ENCODE results near the gene SLC1A4. TPM values are rescaled to one million over a fixed set of nuclear protein-coding genes. Genes with fewer than 3 reads are reported as not detected.
"Not testable (repeated sequence)": the region's sequence is repeated elsewhere in the genome, so short reads cannot be mapped to it uniquely, and the experiment has no call there.

The SLC1A4 gene
- total RNA-seq, 1 experiment from 2014 or later = 27.5 TPM

DNA sequence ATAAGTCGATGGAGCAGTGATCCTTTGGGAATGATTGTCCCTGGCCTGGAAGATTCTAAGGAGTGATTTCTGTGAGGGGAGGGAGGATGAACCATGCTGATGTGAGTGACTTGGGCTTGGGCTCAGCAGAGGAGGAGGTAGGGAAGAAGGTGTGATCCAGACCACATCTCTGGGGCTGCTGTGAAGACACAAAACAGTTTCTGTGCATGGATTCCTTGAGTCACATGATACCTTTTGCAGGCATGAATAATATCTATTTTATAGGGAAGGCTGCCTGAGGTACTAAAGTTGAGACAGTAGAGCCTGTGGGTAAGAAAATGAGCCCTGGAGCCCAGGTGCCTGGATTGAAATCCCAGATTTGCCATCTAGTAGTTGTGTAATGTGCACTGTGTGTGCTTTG, 29.8 kb downstream of the SLC1A4 start:
- Histone ChIP-seq H3K4me3 (no peak overlapping the region), H3K27me3 (replicated peaks) (no peaks in the 10 kb centered on the region), H3K4me1 (replicated peaks) (peaks cover 4% of the 10 kb centered on the region), H3K9me3 (replicated peaks) (no peaks in the 10 kb centered on the region), H3K36me3 (peaks cover 38% of the 10 kb centered on the region), H3K27ac (no peak overlapping the region)
- no peak for DNase-seq (ENCODE audit: low read depth in 1 of 2, low spot score in 2 of 2)

DNA sequence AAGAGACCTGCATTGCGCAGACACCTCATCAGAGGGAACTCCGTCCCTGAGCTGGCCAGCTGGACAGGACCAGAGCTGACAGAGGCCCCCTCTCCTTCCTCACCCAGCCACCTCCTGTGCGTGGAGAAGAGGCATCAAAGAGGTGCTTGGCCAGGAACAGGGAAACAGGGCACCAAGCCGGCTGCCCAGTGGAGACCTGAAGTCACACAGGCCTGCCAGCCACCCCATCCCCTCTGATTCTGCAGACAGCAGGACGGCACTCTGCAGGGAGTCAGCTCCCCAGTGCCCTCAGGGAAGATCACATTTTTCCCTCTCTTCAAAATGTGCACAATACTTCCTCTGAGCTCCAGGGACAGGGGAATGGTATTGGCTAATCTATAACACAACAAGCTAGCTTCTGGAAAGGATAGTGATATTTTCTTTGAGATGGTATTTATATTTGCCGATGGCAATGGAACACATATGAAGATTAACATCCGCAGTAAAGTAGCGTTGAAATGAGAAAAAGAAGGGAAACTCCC, 30.5 kb downstream of the SLC1A4 start:
- Histone ChIP-seq H3K27ac (no peak overlapping the region), H3K36me3 (peaks cover 38% of the 10 kb centered on the region), H3K4me3 (no peak overlapping the region), H3K27me3 (replicated peaks) (no peaks in the 10 kb centered on the region), H3K9me3 (replicated peaks) (no peaks in the 10 kb centered on the region), H3K4me1 (replicated peaks) (peaks cover 11% of the 10 kb centered on the region)
- DNase-seq (ENCODE audit: low read depth in 1 of 2, low spot score in 2 of 2) = no peak

GRCh38 chr2:65020251-65020650, 31.1 kb downstream of the SLC1A4 start:
- not testable (repeated sequence) for H3K27ac ChIP-seq; H3K27me3 ChIP-seq (replicated peaks); H3K9me3 ChIP-seq (replicated peaks); DNase-seq (ENCODE audit: low read depth in 1 of 2, low spot score in 2 of 2); H3K4me3 ChIP-seq
- peaks cover 12% of the 10 kb centered on the region for H3K4me1 ChIP-seq (replicated peaks)
- H3K36me3 ChIP-seq = peaks cover 38% of the 10 kb centered on the region

DNA sequence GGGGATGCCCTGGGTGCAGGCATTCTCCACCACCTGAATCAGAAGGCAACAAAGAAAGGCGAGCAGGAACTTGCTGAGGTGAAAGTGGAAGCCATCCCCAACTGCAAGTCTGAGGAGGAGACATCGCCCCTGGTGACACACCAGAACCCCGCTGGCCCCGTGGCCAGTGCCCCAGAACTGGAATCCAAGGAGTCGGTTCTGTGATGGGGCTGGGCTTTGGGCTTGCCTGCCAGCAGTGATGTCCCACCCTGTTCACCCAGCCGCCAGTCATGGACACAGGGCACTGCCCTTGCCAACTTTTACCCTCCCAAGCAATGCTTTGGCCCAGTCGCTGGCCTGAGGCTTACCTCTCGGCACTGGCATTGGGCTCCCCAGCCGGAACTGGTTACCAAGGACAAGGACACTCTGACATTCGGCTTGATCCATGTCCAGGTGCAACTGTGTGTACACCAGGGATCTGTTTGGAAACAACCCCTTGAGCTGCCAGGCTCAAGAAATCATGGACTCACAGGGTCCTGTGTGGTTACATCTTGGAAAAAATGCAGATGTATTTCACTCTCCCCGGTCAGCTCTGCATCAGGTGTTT, 31.8 kb downstream of the SLC1A4 start:
- peaks cover 12% of the 10 kb centered on the region for H3K4me1 ChIP-seq (replicated peaks)
- no peak overlapping the region for H3K4me3 ChIP-seq
- H3K9me3 ChIP-seq (replicated peaks) = no peaks in the 10 kb centered on the region
- no peaks in the 10 kb centered on the region for H3K27me3 ChIP-seq (replicated peaks)
- DNase-seq (ENCODE audit: low read depth in 1 of 2, low spot score in 2 of 2) = no peak
- no peak overlapping the region for H3K27ac ChIP-seq
- H3K36me3 ChIP-seq = peaks cover 38% of the 10 kb centered on the region

DNA sequence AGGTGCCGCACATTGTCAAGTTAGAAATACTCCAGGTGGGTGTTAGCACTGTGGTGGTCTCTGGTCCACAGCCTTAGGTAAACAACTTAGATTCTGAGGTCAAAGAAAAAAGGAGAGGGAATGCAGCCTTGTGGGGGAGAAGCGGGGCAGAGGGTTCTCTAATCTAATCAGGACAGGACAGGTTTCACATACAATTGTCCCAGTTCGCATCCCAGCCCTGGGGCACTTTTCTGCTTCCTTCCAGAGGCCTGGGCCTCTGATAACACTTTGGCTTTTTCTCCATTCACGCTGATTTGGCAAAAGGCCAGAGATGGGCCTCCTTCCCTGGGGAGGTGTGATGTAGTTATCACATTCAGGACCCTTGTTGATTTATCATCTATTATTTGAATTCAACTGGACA, 32.5 kb downstream of the SLC1A4 start:
- Histone ChIP-seq H3K27me3 (replicated peaks) (no peaks in the 10 kb centered on the region), H3K36me3 (peaks cover 35% of the 10 kb centered on the region), H3K27ac (no peak overlapping the region), H3K4me3 (no peak overlapping the region), H3K4me1 (replicated peaks) (peaks cover 12% of the 10 kb centered on the region), H3K9me3 (replicated peaks) (no peaks in the 10 kb centered on the region)
- no peak for DNase-seq (ENCODE audit: low read depth in 1 of 2, low spot score in 2 of 2)

- H3K27ac ChIP-seq = no peak overlapping the region
- H3K4me1 ChIP-seq (replicated peaks) = peaks cover 12% of the 10 kb centered on the region
- peaks cover 34% of the 10 kb centered on the region for H3K36me3 ChIP-seq
- H3K27me3 ChIP-seq (replicated peaks) = no peaks in the 10 kb centered on the region
- H3K4me3 ChIP-seq = no peak overlapping the region
- DNase-seq (ENCODE audit: low read depth in 1 of 2, low spot score in 2 of 2) = no peak
- no peaks in the 10 kb centered on the region for H3K9me3 ChIP-seq (replicated peaks)
Observed at GRCh38 chr2:65022189-65022588, 33.0 kb downstream of the SLC1A4 start.

DNA sequence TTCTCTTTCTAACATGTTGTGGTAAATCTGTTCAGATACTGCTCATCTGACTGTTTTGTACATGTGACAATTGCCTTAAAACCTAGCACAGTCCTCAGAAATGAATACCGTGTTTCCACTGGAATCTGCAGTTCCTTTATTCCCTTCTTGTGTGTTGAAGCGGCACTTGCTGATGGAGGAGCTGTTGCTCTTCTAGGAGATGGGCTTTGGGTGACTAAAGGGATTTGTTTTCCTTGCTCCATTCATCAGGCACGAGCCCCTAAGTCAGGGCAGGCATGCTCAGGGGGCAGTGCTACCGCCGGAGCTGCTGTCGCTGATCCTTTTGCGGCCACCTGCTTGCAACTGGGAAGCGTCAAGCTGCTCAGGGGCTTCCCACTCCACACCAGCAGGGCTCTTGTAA, 34.5 kb downstream of the SLC1A4 start:
- DNase-seq (ENCODE audit: low read depth in 1 of 2, low spot score in 2 of 2) = no peak
- peaks cover 12% of the 10 kb centered on the region for H3K4me1 ChIP-seq (replicated peaks)
- no peak overlapping the region for H3K4me3 ChIP-seq
- H3K9me3 ChIP-seq (replicated peaks) = no peaks in the 10 kb centered on the region
- no peaks in the 10 kb centered on the region for H3K27me3 ChIP-seq (replicated peaks)
- peaks cover 22% of the 10 kb centered on the region; the same call in 1 of the 2 replicates for H3K36me3 ChIP-seq
- H3K27ac ChIP-seq = peak overlapping the region; percentile 61

- Histone ChIP-seq H3K4me3 (no peak overlapping the region), H3K27ac (peak overlapping the region; percentile 61), H3K4me1 (replicated peaks) (peaks cover 12% of the 10 kb centered on the region), H3K9me3 (replicated peaks) (no peaks in the 10 kb centered on the region), H3K36me3 (peaks cover 17% of the 10 kb centered on the region; the same call in 1 of the 2 replicates), H3K27me3 (replicated peaks) (no peaks in the 10 kb centered on the region)
- DNase-seq (ENCODE audit: low read depth in 1 of 2, low spot score in 2 of 2) = peak in 1 of 2 experiments; percentile 67
Observed at GRCh38 chr2:65024149-65024829, 35.1 kb downstream of the SLC1A4 start.

DNA sequence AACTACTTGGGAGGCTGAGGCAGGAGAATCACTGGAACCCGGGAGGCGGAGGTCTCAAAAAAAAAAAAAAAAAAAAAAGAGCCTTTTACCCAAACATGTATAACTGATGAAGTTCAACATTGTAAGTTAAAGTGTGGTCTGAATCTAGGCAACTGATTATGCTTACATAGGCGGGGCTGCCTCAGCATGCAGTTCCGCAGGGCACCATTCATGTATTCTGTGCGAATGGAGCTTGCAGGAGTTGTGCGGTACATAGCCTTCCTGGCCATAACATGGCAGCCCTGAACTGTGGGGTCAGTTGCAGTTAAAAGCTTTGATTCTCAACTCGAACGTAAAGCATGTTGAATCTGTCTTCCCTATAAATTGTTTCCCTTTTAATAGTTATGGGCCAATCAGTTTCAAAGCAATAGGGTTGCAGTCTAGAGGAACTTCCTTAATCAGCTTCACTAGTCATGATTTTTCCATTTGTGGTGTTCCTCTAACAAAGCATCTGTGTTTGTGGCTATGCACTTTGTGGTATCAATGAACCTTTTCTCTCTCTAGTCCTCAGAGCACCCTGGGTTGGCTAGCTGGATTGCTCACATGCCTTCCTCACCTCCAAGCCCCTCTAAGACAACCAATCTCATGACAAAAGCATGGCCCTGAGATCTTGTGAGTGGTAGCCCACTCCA, 36.4 kb downstream of the SLC1A4 start:
- DNase-seq (ENCODE audit: low read depth in 1 of 2, low spot score in 2 of 2) = no peak
- Histone ChIP-seq H3K9me3 (replicated peaks) (no peaks in the 10 kb centered on the region), H3K27ac (no peak overlapping the region), H3K27me3 (replicated peaks) (no peaks in the 10 kb centered on the region), H3K4me1 (replicated peaks) (peaks cover 12% of the 10 kb centered on the region), H3K36me3 (0 out of 2 replicates have a peak, but pooled peaks cover 9% of the 10 kb centered on the region), H3K4me3 (no peak overlapping the region)

- no peaks in the 10 kb centered on the region for H3K9me3 ChIP-seq (replicated peaks)
- no peak overlapping the region for H3K4me3 ChIP-seq
- H3K36me3 ChIP-seq = 0 out of 2 replicates have a peak, but pooled peaks cover 6% of the 10 kb centered on the region
- H3K27me3 ChIP-seq (replicated peaks) = no peaks in the 10 kb centered on the region
- no peak overlapping the region for H3K27ac ChIP-seq
- no peak for DNase-seq (ENCODE audit: low read depth in 1 of 2, low spot score in 2 of 2)
- H3K4me1 ChIP-seq (replicated peaks) = peaks cover 12% of the 10 kb centered on the region
Observed at GRCh38 chr2:65026154-65026553, 37.0 kb downstream of the SLC1A4 start.

- Histone ChIP-seq H3K27me3 (replicated peaks) (no peaks in the 10 kb centered on the region), H3K36me3 (0 out of 2 replicates have a peak, but pooled peaks cover under 1% of the 10 kb centered on the region), H3K4me3 (no peak overlapping the region), H3K4me1 (replicated peaks) (peaks cover 12% of the 10 kb centered on the region), H3K9me3 (replicated peaks) (no peaks in the 10 kb centered on the region), H3K27ac (no peak overlapping the region)
- DNase-seq (ENCODE audit: low read depth in 1 of 2, low spot score in 2 of 2) = no peak
Observed at GRCh38 chr2:65026704-65027464, 37.7 kb downstream of the SLC1A4 start.

GRCh38 chr2:65027616-65028244, 38.5 kb downstream of the SLC1A4 start:
- no peak for DNase-seq (ENCODE audit: low read depth in 1 of 2, low spot score in 2 of 2)

More at GRCh38 chr2:65027616-65028244, 38.5 kb downstream of the SLC1A4 start:
- Histone ChIP-seq H3K27ac (no peak overlapping the region), H3K27me3 (replicated peaks) (no peaks in the 10 kb centered on the region), H3K9me3 (replicated peaks) (no peaks in the 10 kb centered on the region), H3K36me3 (no peaks in the 10 kb centered on the region), H3K4me3 (no peak overlapping the region), H3K4me1 (replicated peaks) (peaks cover 12% of the 10 kb centered on the region)
